AG08396 (cell line): ENCODE results near the gene PGD.
"Not testable (repeated sequence)": the region's sequence is repeated elsewhere in the genome, so short reads cannot be mapped to it uniquely, and the experiment has no call there.

ENCODE experiments used
- DNase-seq: peaks from one replicate; pipeline ENCODE4 v3.0.0; 2012; ENCODE audit warnings: low spot score, mixed read lengths

Gene PGD

GRCh38 chr1:10437052-10437451 lies 38.2 kb downstream of the PGD start:
- DNase-seq = no peak

DNA sequence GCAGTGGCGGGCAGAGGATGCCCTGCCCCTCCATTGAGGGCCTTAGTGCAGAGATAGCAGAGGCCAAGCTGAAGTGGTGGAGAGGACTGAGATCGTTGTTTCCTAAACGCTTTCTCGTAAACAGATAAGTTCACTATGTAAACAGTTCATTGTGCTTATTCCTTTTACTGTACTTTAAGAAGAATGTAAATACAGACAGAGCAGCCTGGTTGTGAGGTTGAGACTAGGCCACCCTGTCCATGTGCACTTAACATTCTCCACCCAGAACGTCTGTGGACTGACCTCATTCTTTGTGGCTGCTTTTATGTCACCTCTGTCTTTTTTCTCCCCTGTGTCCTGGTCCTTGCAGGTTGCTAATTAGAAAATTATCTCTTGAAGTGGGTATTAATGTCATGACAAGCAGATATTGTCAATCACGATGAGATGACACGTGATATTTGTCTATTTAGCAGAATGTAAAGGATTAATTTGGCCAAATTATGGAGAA lies 39.9 kb downstream of the PGD start:
- DNase-seq = peak; percentile 22

DNA sequence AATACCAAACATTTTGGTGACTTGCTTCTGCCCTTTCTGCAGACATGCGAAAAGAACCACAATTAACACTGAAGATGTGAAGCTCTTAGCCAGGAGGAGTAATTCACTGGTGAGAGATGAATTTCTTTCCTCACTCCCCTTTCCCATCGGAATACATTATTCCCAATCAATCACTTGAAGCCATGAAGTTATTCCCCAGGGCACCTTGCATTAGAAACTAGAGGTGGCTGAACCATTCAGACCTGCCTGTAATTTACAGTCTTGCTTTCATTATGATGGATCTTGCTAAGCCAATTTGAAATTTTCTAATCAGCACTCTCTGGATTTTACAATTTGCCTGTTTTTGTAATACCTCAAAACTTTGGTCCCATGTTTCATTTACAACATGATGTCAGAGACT lies 41.4 kb downstream of the PGD start:
- DNase-seq = no peak

DNA sequence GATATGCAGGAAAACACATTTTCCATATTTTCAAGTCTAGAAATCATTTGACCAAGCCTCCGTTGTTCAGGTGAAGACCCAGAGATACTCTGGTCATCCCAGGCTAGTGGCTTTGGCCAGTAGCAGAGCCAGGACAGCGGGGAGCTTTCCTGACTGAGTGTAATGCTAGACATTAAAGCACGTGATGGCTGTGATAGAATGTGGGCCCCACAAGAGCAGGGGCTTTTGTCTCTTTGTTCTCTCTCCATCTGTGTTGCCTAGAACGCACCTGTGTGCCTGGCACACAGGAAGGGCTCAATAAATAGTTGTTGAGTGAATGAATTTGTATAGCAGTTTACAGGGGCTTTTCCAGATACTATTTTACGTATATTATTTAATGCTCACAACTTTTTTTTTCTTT lies 41.9 kb downstream of the PGD start:
- DNase-seq = no peak

DNA sequence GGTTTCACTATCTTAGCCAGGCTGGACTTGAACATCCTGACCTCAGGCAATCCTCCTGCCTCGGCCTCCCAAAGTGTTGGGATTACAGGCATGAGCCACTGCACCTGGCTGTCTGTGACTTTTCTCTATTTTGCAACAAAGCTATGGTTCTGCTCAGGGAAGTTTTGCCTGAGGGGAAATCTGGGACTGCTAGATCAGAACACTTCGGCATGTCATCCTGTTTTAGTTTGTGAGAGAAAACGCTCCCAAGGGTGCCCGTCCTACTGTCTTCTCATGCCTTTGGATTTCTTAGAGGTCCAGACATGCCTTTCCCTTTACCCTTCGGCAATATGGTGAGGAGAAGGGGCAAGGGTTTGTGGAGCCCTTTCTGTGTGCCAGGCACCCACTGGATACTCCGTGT lies 45.4 kb downstream of the PGD start:
- no peak for DNase-seq

- DNase-seq = no peak
Measured at GRCh38 chr1:10444795-10445397, 46.0 kb downstream of the PGD start.

DNA sequence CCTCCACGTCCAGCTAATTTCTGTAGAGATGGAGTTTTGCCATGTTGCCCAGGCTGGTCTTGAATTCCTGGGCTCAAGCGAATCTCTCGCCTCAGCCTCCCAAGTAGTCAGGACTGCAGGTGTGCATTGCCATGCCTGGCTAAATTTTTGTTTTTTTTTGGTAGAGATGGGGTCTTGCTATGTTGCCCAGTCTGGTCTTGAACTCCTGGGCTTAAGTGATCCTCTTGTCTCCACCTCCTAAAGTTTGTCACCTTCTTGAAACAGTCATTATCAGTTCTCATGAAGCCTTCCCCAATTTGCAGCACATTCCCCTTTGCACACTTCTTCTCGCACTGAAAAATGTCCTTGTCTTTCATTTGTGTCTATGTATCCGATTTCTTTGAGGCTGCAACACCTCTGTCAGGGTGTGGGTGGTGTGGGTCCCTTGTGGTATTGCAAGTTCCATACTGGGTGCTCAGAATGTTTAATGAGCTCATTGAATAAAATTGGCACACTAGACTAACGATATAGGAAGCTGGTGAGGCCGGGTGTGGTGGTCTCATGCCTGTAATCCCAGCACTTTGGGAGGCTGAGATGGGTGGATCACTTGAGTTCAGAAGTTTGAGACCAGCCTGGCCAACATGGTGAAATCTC lies 48.0 kb downstream of the PGD start:
- DNase-seq = no peak

GRCh38 chr1:10449751-10450150 lies 50.9 kb downstream of the PGD start, which contains the start of gene CORT:
TSS of gene CORT (plus strand) at chr1:10450031. CDS start at chr1:10450224, 193 bp downstream.
- no peak for DNase-seq

DNA sequence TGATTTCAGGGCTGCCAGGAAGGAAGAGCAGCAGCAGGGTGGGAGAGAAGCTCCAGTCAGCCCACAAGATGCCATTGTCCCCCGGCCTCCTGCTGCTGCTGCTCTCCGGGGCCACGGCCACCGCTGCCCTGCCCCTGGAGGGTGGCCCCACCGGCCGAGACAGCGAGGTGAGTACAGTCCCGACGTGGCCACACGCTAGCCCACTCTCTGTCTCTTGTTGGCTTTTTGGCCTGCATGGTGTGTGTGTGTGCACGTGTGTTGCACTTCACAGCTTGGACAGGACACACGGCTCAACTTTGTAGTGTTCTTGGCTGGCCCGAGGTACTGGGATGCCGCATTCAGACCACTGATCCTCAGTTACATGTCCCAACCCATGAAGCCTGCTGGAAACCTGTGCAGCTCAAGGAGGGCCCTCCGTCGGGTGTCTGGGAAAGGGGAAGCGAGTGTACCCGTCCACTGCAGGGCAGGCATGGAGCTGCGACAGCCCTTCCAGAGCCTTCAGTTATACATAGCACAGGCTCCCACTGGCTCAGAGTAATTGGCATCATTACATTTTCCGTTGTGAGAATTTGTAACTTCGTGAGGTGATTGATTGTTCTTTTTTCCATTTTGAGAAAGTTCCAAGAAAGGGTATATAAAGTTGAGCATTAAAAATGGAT lies 51.4 kb downstream of the PGD start:
- peak; percentile 20 for DNase-seq

- peak; percentile 12 for DNase-seq
Measured at GRCh38 chr1:10450836-10451235, 52.0 kb downstream of the PGD start.

GRCh38 chr1:10451287-10451686 lies 52.4 kb downstream of the PGD start:
- DNase-seq = peak; percentile 48

- no peak for DNase-seq
Measured at GRCh38 chr1:10456048-10456447, 57.2 kb downstream of the PGD start.

GRCh38 chr1:10456661-10457060 lies 57.8 kb downstream of the PGD start:
- no peak for DNase-seq

DNA sequence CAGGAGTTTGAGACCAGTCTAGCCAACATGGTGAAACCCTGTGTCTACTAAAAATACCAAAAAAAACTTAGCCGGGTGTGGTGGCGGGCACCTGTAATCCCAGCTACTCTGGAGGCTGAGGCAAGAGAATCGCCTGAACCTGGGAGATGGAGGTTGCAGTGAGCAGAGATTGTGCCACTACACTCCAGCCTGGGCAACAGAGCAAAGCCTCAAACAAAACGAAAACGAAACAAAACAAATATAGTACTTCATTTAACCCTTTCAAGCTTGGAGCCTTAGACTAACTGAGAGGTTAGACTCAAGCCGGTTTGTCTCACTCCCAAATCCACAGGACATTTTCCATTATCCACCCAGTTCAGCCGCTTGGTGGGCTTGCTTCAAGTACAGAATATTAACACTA lies 58.6 kb downstream of the PGD start:
- not testable (repeated sequence) for DNase-seq

DNA sequence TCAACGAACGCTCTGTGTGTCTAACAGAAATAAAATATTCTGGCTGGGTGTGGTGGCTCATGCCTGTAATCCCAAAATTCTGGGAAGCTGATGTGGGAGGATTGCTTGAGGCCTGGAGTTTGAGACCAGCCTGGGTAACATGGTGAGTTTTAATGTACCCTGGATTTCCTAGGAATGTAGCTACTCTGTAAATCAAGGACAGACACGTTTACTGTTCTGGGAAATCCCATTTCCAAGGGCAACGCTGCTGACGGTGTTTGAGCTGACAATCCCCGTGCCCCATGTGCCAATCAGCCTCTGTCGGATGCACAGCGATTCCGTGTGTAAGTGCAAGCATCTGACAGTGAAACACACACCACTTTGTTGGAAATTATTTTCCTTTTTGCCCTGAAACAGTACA lies 59.0 kb downstream of the PGD start:
- DNase-seq = no peak

DNA sequence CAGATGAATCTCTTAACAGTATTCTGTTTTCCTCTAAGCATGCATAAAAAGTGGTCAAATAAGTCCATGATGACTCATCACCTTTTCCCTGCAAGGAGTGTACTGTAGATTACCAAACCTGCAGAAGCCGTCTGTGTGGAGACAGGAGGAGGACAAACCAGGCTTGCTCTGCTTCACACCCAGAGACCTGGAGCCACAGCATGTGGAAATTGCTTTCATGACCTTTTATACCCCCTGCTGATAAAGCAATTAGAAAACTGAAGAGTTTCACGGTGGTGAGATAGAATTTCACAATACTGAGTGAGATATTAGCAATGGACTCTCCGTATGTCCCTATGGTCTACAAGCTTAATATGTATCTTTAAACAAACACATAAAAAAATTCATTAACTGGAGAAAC lies 60.3 kb downstream of the PGD start:
- DNase-seq = peak; percentile 50

GRCh38 chr1:10467078-10467477 lies 68.2 kb downstream of the PGD start:
- no peak for DNase-seq

GRCh38 chr1:10470043-10470442 lies 71.2 kb downstream of the PGD start:
- no peak for DNase-seq
